ENCODE measurements around the gene EIF4E3. TPM values are rescaled to one million over a fixed set of nuclear protein-coding genes. Genes with fewer than 3 reads are reported as not detected.

The EIF4E3 gene
- total RNA-seq, 2 donors from 2014 or later = 8.2 to 9.6 TPM

DNA sequence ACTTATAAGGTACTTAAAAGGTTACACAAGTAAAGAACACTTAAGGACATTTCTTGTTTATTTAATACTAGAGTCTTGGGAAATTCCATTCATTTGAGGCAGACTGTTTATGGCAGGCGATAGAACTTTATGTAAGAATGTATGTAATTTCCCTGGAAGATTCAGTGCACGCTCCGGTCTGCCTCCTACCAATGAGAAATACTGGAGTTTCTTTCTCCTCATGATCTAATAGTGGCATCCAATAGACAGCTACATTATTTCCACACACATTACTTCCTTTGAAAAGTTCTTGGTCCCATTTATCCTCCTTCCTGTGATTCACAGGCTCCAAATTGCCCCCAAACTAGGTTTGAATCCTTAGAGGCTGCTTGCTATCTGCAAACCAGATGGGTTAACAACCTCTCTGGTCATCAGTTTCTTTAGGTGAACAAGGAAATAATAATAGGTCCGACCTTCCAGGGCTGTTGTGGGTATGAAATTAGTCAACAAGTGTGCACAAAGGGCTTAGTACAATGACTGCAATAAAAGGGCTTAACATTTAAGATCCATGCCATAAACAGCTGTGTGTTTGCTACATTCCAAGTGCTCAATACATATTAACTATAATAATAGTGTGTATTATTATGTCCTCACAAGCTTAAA, 30.7 kb downstream of the EIF4E3 start:
- no peak for TF ChIP-seq CTCF (IDR thresholded peaks at IDR 0.05)
- no peak for TF ChIP-seq POLR2A (IDR thresholded peaks at IDR 0.05)
- Histone ChIP-seq H3K4me1 (peaks cover 59% of the 10 kb centered on the region), H3K27me3 (no peaks in the 10 kb centered on the region), H3K27ac (peak overlapping the region; percentile 48 to 87 (median 81)), H3K4me3 (no peak overlapping the region), H3K36me3 (replicated peaks in 1 of 2; ENCODE audit: insufficient read depth in 1 of 2, low read depth in 2 of 2) (no peaks in the 10 kb centered on the region), H3K9me3 (no peaks in the 10 kb centered on the region)
- intact Hi-C loops (cut with DNase I) = no loop called here
- no peak for DNase-seq
- 29% methylated on average over 4 of the region's 4 CpGs for WGBS, 2 donors
- ATAC-seq = peak; percentile 26

GRCh38 chr3:71693641-71694040, 31.6 kb downstream of the EIF4E3 start:
- 9 to 10% methylated on average over 8 of the region's 8 CpGs for WGBS, 2 donors
- Histone ChIP-seq H3K4me1 (peaks cover 59% of the 10 kb centered on the region), H3K27ac (peak overlapping the region; percentile 20 to 87 (median 81)), H3K9me3 (no peaks in the 10 kb centered on the region), H3K36me3 (replicated peaks in 1 of 2; ENCODE audit: insufficient read depth in 1 of 2, low read depth in 2 of 2) (no peaks in the 10 kb centered on the region), H3K27me3 (no peaks in the 10 kb centered on the region), H3K4me3 (no peak overlapping the region)
- intact Hi-C loops (cut with DNase I) = no loop called here
- TF ChIP-seq POLR2A (IDR thresholded peaks at IDR 0.05) (peak in 2 of 3 donors; percentile 23 to 24), CTCF (IDR thresholded peaks at IDR 0.05) (no peak)
- ATAC-seq (peak; percentile 71), DNase-seq (peak; percentile 50 to 68 (median 62))

- H3K4me3 ChIP-seq = no peak overlapping the region
- WGBS, 2 donors = 53 to 75% methylated on average over 1 of the region's 1 CpG
- no peaks in the 10 kb centered on the region for H3K27me3 ChIP-seq
- ATAC-seq (no peak), DNase-seq (no peak)
- no peaks in the 10 kb centered on the region for H3K9me3 ChIP-seq
- TF ChIP-seq CTCF (IDR thresholded peaks at IDR 0.05) = no peak
- no peak for TF ChIP-seq POLR2A (IDR thresholded peaks at IDR 0.05)
- no peaks in the 10 kb centered on the region for H3K36me3 ChIP-seq (replicated peaks in 1 of 2; ENCODE audit: insufficient read depth in 1 of 2, low read depth in 2 of 2)
- H3K4me1 ChIP-seq = peaks cover 59% of the 10 kb centered on the region
- peak overlapping the region in 2 of 4 donors; percentile 84 to 87 for H3K27ac ChIP-seq
- intact Hi-C loops (cut with DNase I) = no loop called here
Measured at GRCh38 chr3:71692139-71692538, 33.1 kb downstream of the EIF4E3 start.

GRCh38 chr3:71690341-71690841, 34.8 kb downstream of the EIF4E3 start:
- peaks cover 48% of the 10 kb centered on the region for H3K4me1 ChIP-seq
- H3K36me3 ChIP-seq (replicated peaks in 1 of 2; ENCODE audit: insufficient read depth in 1 of 2, low read depth in 2 of 2) = no peaks in the 10 kb centered on the region
- 23 to 28% methylated on average over 4 of the region's 4 CpGs for WGBS, 2 donors
- no peaks in the 10 kb centered on the region for H3K27me3 ChIP-seq
- H3K9me3 ChIP-seq = no peaks in the 10 kb centered on the region
- no peak overlapping the region for H3K27ac ChIP-seq
- H3K4me3 ChIP-seq = no peak overlapping the region
- ATAC-seq (no peak), DNase-seq (peak in 1 of 4 donors; percentile 29)
- TF ChIP-seq CTCF (IDR thresholded peaks at IDR 0.05) (no peak), POLR2A (IDR thresholded peaks at IDR 0.05) (no peak)
- intact Hi-C loops (cut with DNase I) = no loop called here

DNA sequence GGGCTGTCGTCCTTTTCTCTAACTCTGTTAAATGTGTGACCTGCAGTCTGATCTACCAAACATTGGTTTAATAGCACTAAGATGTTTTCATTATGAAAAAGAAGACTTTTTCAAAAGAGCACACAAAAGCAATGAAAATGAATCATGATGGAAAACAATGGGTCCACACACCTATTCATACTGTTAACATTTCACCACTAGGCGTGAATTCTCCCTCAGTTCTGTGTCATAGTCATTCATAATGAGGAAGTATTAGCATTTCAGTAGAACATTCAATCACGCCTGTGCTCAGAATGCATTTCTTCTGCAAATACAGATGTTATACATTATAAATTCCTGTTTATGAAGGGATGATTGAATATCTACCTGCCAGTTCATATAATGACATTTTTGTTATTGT, 35.9 kb downstream of the EIF4E3 start:
- no peaks in the 10 kb centered on the region for H3K9me3 ChIP-seq
- no peak for DNase-seq
- 88 to 91% methylated on average over 3 of the region's 3 CpGs for WGBS, 2 donors
- H3K36me3 ChIP-seq (replicated peaks in 1 of 2; ENCODE audit: insufficient read depth in 1 of 2, low read depth in 2 of 2) = no peaks in the 10 kb centered on the region
- H3K27ac ChIP-seq = no peak overlapping the region
- no peak for ATAC-seq
- intact Hi-C loops (cut with DNase I) = no loop called here
- H3K4me3 ChIP-seq = no peak overlapping the region
- no peak for TF ChIP-seq POLR2A (IDR thresholded peaks at IDR 0.05)
- no peak for TF ChIP-seq CTCF (IDR thresholded peaks at IDR 0.05)
- H3K4me1 ChIP-seq = peaks cover 37% of the 10 kb centered on the region
- H3K27me3 ChIP-seq = no peaks in the 10 kb centered on the region

Measured in body of pancreas (tissue), 4 donors.